ENCODE measurements around the gene ATG3.
"Not testable (repeated sequence)": the region's sequence is repeated elsewhere in the genome, so short reads cannot be mapped to it uniquely, and the experiment has no call there.

Gene ATG3

GRCh38 chr3:112560721-112561483, 860 bp downstream of the ATG3 start:
- peak; percentile 76 for DNase-seq (ENCODE audit: low spot score)

GRCh38 chr3:112560307-112560706, 1.5 kb downstream of the ATG3 start:
- DNase-seq (ENCODE audit: low spot score) = no peak

GRCh38 chr3:112557976-112558375, 3.8 kb downstream of the ATG3 start:
- no peak for DNase-seq (ENCODE audit: low spot score)

- no peak for DNase-seq (ENCODE audit: low spot score)
Measured at GRCh38 chr3:112555535-112556170, 6.1 kb downstream of the ATG3 start.

GRCh38 chr3:112550859-112551258, 10.9 kb downstream of the ATG3 start:
- DNase-seq (ENCODE audit: low spot score) = no peak

GRCh38 chr3:112546216-112546759, 15.5 kb downstream of the ATG3 start:
- DNase-seq (ENCODE audit: low spot score) = no peak

GRCh38 chr3:112539825-112540650, 21.7 kb downstream of the ATG3 start:
- DNase-seq (ENCODE audit: low spot score) = no peak

- DNase-seq (ENCODE audit: low spot score) = peak; percentile 7
Measured at GRCh38 chr3:112531358-112531781, 30.4 kb downstream of the ATG3 start.

GRCh38 chr3:112530573-112530972, 31.2 kb downstream of the ATG3 start:
- DNase-seq (ENCODE audit: low spot score) = no peak

- DNase-seq (ENCODE audit: low spot score) = not testable (repeated sequence)
Measured at GRCh38 chr3:112524127-112524526, 37.6 kb downstream of the ATG3 start.

- peak; percentile 47 for DNase-seq (ENCODE audit: low spot score)
Measured at GRCh38 chr3:112519424-112520001, 42.2 kb downstream of the ATG3 start.

GRCh38 chr3:112518970-112519369, 42.8 kb downstream of the ATG3 start:
- not testable (repeated sequence) for DNase-seq (ENCODE audit: low spot score)

GRCh38 chr3:112514527-112515128, 47.1 kb downstream of the ATG3 start:
- DNase-seq (ENCODE audit: low spot score) = no peak

- DNase-seq (ENCODE audit: low spot score) = no peak
Measured at GRCh38 chr3:112512320-112512719, 49.4 kb downstream of the ATG3 start.

- no peak for DNase-seq (ENCODE audit: low spot score)
Measured at GRCh38 chr3:112508860-112509259, 52.9 kb downstream of the ATG3 start.

- DNase-seq (ENCODE audit: low spot score) = no peak
Measured at GRCh38 chr3:112508261-112508660, 53.5 kb downstream of the ATG3 start.

- DNase-seq (ENCODE audit: low spot score) = no peak
Measured at GRCh38 chr3:112505907-112506306, 55.9 kb downstream of the ATG3 start.

- no peak for DNase-seq (ENCODE audit: low spot score)
Measured at GRCh38 chr3:112504123-112504522, 57.6 kb downstream of the ATG3 start.

- DNase-seq (ENCODE audit: low spot score) = no peak
Measured at GRCh38 chr3:112503304-112503972, 58.3 kb downstream of the ATG3 start.

- DNase-seq (ENCODE audit: low spot score) = no peak
Measured at GRCh38 chr3:112500621-112501020, 61.1 kb downstream of the ATG3 start.

Data from AG08396 (cell line).